ENCODE measurements around the gene KLHL29.

Gene KLHL29

GRCh38 chr2:23452853-23453420, 68.0 kb downstream of the KLHL29 start:
- DNase-seq = no peak

- DNase-seq = no peak
Observed at GRCh38 chr2:23453432-23453831, 68.5 kb downstream of the KLHL29 start.

GRCh38 chr2:23453836-23454460, 69.0 kb downstream of the KLHL29 start:
- DNase-seq = no peak

- DNase-seq = no peak
Observed at GRCh38 chr2:23454501-23455120, 69.6 kb downstream of the KLHL29 start.

- no peak for DNase-seq
Observed at GRCh38 chr2:23456396-23456795, 71.4 kb downstream of the KLHL29 start.

GRCh38 chr2:23456881-23457760, 72.1 kb downstream of the KLHL29 start:
- DNase-seq = no peak

GRCh38 chr2:23457990-23458682, 73.2 kb downstream of the KLHL29 start:
- DNase-seq = no peak

GRCh38 chr2:23459032-23459431, 74.1 kb downstream of the KLHL29 start:
- no peak for DNase-seq

- DNase-seq = no peak
Observed at GRCh38 chr2:23460228-23460627, 75.2 kb downstream of the KLHL29 start.

GRCh38 chr2:23460993-23461392, 76.0 kb downstream of the KLHL29 start:
- no peak for DNase-seq

GRCh38 chr2:23464156-23464555, 79.2 kb downstream of the KLHL29 start:
- DNase-seq = no peak

- DNase-seq = no peak
Observed at GRCh38 chr2:23464905-23465537, 80.0 kb downstream of the KLHL29 start.

GRCh38 chr2:23465936-23466335, 81.0 kb downstream of the KLHL29 start:
- no peak for DNase-seq

- DNase-seq = no peak
Observed at GRCh38 chr2:23467618-23468017, 82.6 kb downstream of the KLHL29 start.

- no peak for DNase-seq
Observed at GRCh38 chr2:23468474-23469141, 83.6 kb downstream of the KLHL29 start.

GRCh38 chr2:23469142-23469540, 84.2 kb downstream of the KLHL29 start:
- DNase-seq = no peak

GRCh38 chr2:23475036-23475435, 90.1 kb downstream of the KLHL29 start:
- DNase-seq = no peak

GRCh38 chr2:23475473-23475872, 90.5 kb downstream of the KLHL29 start:
- no peak for DNase-seq

GRCh38 chr2:23476786-23477185, 91.8 kb downstream of the KLHL29 start:
- no peak for DNase-seq

- no peak for DNase-seq
Observed at GRCh38 chr2:23477392-23477791, 92.4 kb downstream of the KLHL29 start.

GRCh38 chr2:23478087-23478932, 93.3 kb downstream of the KLHL29 start:
- DNase-seq = no peak

Data from NCI-H1930 (cell line).